H1 (cell line): Measurements from ENCODE around the gene LRRK1.

Experiments used
- EZH2 ChIP-seq: fragments of 200-600 bp; sonication (generic); IDR thresholded peaks from 2 replicates; pipeline ENCODE4 v1.7.1; 2012; ENCODE audit warnings: low read depth, mild to moderate bottlenecking, moderate library complexity, low read length, inconsistent platforms; ENCODE audit not compliant: severe bottlenecking
- JUN ChIP-seq: IDR thresholded peaks from 2 replicates; pipeline ENCODE4 v1.6.1; 2011; ENCODE audit warnings: low read depth, mild to moderate bottlenecking, improper control_type of control experiment, low read length
- JUND ChIP-seq: IDR thresholded peaks from 2 replicates; pipeline ENCODE4 v1.6.1; 2011; ENCODE audit warnings: mild to moderate bottlenecking, improper control_type of control experiment, low read length
- POLR2A ChIP-seq, 2 experiments: IDR thresholded peaks; 1 replicate in 1 of 2; 2 replicates in 1 of 2; pipeline ENCODE4 v1.6.1; 2011; ENCODE audit warnings: low read depth in 2 of 2, low read length in 2 of 2, mild to moderate bottlenecking in 2 of 2; ENCODE audit errors: control extremely low read depth in 1 of 2
- POLR2AphosphoS5 ChIP-seq: IDR thresholded peaks from 2 replicates; pipeline ENCODE4 v1.6.1; 2011; ENCODE audit warnings: low read depth, low read length
- SIN3A ChIP-seq, 2 experiments: IDR thresholded peaks in 1 of 2; conservative IDR thresholded peaks in 1 of 2; 2 replicates each; pipeline ENCODE4 v1.6.1; 2011 to 2012; ENCODE audit warnings: low read length in 2 of 2, improper control_type of control experiment in 1 of 2, low read depth in 1 of 2, mild to moderate bottlenecking in 1 of 2
- TAF7 ChIP-seq: optimal IDR thresholded peaks from 2 replicates; pipeline ENCODE3; 2011; ENCODE audit warnings: low read depth, mild to moderate bottlenecking, inconsistent platforms, low read length, moderate library complexity, borderline replicate concordance
- TF ChIP-seq, protein P1 (sequence below), 3 experiments: IDR thresholded peaks; 1 replicate in 2 of 3; 2 replicates in 1 of 3; pipeline versions ENCODE4 v1.5.1 to v1.6.1; 2011; ENCODE audit warnings: low read length in 3 of 3, mild to moderate bottlenecking in 3 of 3, inconsistent platforms in 2 of 3, low read depth in 1 of 3, moderate library complexity in 1 of 3; ENCODE audit not compliant: insufficient read depth in 1 of 3; ENCODE audit errors: control extremely low read depth in 1 of 3
- TF ChIP-seq, protein P2 (sequence below): IDR thresholded peaks from 2 replicates; pipeline ENCODE4 v1.6.1; 2011; ENCODE audit warnings: low read length, improper control_type of control experiment
- TF ChIP-seq, protein P3 (sequence below): IDR thresholded peaks from 2 replicates; pipeline ENCODE4 v1.6.1; 2012; ENCODE audit warnings: low read length, inconsistent platforms

DNA sequence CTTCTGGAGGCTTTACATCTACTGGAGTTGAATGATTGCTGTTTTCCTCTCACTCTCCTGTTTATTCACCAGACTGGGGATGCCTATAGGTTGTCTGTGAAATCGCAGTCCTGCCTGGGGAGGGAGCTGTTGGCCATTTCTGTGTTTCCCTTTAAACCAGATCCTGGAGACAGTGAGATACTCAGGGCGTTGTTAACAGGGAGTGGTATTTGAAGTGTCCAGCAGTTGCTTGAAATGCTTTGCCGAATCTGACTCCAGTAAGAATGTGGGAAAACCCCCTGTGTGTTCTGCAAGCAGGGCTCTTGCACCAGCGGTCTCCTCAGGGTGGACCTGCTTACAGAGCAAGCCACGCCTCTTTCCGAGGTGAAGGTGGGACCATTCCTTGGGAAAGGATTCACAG, 4.3 kb upstream of the LRRK1 start:
- TF ChIP-seq TAF7 = no peak
- TF ChIP-seq, protein P1, sequence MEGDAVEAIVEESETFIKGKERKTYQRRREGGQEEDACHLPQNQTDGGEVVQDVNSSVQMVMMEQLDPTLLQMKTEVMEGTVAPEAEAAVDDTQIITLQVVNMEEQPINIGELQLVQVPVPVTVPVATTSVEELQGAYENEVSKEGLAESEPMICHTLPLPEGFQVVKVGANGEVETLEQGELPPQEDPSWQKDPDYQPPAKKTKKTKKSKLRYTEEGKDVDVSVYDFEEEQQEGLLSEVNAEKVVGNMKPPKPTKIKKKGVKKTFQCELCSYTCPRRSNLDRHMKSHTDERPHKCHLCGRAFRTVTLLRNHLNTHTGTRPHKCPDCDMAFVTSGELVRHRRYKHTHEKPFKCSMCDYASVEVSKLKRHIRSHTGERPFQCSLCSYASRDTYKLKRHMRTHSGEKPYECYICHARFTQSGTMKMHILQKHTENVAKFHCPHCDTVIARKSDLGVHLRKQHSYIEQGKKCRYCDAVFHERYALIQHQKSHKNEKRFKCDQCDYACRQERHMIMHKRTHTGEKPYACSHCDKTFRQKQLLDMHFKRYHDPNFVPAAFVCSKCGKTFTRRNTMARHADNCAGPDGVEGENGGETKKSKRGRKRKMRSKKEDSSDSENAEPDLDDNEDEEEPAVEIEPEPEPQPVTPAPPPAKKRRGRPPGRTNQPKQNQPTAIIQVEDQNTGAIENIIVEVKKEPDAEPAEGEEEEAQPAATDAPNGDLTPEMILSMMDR (IDR thresholded peaks at IDR 0.05; ENCODE audit: control extremely low read depth in 1 of 3, insufficient read depth in 1 of 3, low read depth in 1 of 3, low read length in 3 of 3) = peak; percentile 56 to 84 (median 68)
- no peak for TF ChIP-seq EZH2
- TF ChIP-seq POLR2A (IDR thresholded peaks at IDR 0.05; ENCODE audit: control extremely low read depth in 1 of 2, low read depth in 2 of 2, low read length in 2 of 2) = no peak
- no peak for TF ChIP-seq POLR2AphosphoS5
- no peak for TF ChIP-seq SIN3A (conservative IDR thresholded peaks at IDR 0.05 in 1 of 2, IDR thresholded peaks at IDR 0.05 in 1 of 2; ENCODE audit: low read depth in 1 of 2, low read length in 2 of 2)
- TF ChIP-seq, protein P2, sequence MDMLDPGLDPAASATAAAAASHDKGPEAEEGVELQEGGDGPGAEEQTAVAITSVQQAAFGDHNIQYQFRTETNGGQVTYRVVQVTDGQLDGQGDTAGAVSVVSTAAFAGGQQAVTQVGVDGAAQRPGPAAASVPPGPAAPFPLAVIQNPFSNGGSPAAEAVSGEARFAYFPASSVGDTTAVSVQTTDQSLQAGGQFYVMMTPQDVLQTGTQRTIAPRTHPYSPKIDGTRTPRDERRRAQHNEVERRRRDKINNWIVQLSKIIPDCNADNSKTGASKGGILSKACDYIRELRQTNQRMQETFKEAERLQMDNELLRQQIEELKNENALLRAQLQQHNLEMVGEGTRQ = no peak
- TF ChIP-seq JUND = no peak
- TF ChIP-seq, protein P3, sequence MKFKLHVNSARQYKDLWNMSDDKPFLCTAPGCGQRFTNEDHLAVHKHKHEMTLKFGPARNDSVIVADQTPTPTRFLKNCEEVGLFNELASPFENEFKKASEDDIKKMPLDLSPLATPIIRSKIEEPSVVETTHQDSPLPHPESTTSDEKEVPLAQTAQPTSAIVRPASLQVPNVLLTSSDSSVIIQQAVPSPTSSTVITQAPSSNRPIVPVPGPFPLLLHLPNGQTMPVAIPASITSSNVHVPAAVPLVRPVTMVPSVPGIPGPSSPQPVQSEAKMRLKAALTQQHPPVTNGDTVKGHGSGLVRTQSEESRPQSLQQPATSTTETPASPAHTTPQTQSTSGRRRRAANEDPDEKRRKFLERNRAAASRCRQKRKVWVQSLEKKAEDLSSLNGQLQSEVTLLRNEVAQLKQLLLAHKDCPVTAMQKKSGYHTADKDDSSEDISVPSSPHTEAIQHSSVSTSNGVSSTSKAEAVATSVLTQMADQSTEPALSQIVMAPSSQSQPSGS = no peak
- TF ChIP-seq JUN = no peak
